ENCODE results near the gene SLC17A4. TPM values are rescaled to one million over a fixed set of nuclear protein-coding genes. Genes with fewer than 3 reads are reported as not detected.

The SLC17A4 gene
- polyA plus RNA-seq, 1 donor: 2.6 TPM

GRCh38 chr6:25749837-25750236 is 4.7 kb upstream of the SLC17A4 start:
- DNase-seq: no peak

GRCh38 chr6:25750906-25751305 is 3.6 kb upstream of the SLC17A4 start:
- DNase-seq: no peak

- DNase-seq: no peak
These were observed 1.5 kb upstream of the SLC17A4 start for GRCh38 chr6:25753079-25753478.

GRCh38 chr6:25755483-25755882 is 941 bp downstream of the SLC17A4 start:
- DNase-seq: no peak

- DNase-seq: no peak
These were observed 2.1 kb downstream of the SLC17A4 start for GRCh38 chr6:25756382-25757363.

- no peak for DNase-seq
These were observed 3.5 kb downstream of the SLC17A4 start for GRCh38 chr6:25757936-25758642.

GRCh38 chr6:25764611-25765010 is 10.1 kb downstream of the SLC17A4 start:
- no peak for DNase-seq

GRCh38 chr6:25768566-25768965 is 14.0 kb downstream of the SLC17A4 start:
- DNase-seq: no peak

- DNase-seq: no peak
These were observed 15.4 kb downstream of the SLC17A4 start for GRCh38 chr6:25769983-25770382.

- no peak for DNase-seq
These were observed 19.7 kb downstream of the SLC17A4 start for GRCh38 chr6:25774120-25774715.

GRCh38 chr6:25777031-25777430 is 22.5 kb downstream of the SLC17A4 start:
- no peak for DNase-seq

- DNase-seq: no peak
These were observed 23.5 kb downstream of the SLC17A4 start for GRCh38 chr6:25777856-25778649.

GRCh38 chr6:25781134-25781533 is 26.6 kb downstream of the SLC17A4 start:
- no peak for DNase-seq

- no peak for DNase-seq
These were observed 32.9 kb downstream of the SLC17A4 start for GRCh38 chr6:25787428-25787827.

- no peak for DNase-seq
These were observed 33.9 kb downstream of the SLC17A4 start for GRCh38 chr6:25788305-25788922.

GRCh38 chr6:25789475-25789874 is 34.9 kb downstream of the SLC17A4 start:
- no peak for DNase-seq

GRCh38 chr6:25792016-25792415 is 37.5 kb downstream of the SLC17A4 start:
- DNase-seq: no peak

GRCh38 chr6:25793970-25794369 is 39.4 kb downstream of the SLC17A4 start:
- no peak for DNase-seq

- no peak for DNase-seq
These were observed 40.2 kb downstream of the SLC17A4 start for GRCh38 chr6:25794784-25795183.

- DNase-seq: no peak
These were observed 46.9 kb downstream of the SLC17A4 start for GRCh38 chr6:25801436-25801835.

GRCh38 chr6:25804804-25805203 is 50.3 kb downstream of the SLC17A4 start:
- no peak for DNase-seq

- no peak for DNase-seq
These were observed 60.7 kb downstream of the SLC17A4 start for GRCh38 chr6:25815194-25815593.
